A549 (cell line): ENCODE measurements around the gene LRCOL1.

Source experiments
- BHLHE40 ChIP-seq: IDR thresholded peaks from 2 replicates; pipeline ENCODE4 v1.6.1; 2012; ENCODE audit warnings: low read depth, low read length, inconsistent platforms
- EP300 ChIP-seq, 2 experiments: fragments of >200 bp; sonication (Bioruptor Twin); formaldehyde crosslinking; IDR thresholded peaks; 2 replicates in 1 of 2; 3 replicates in 1 of 2; pipeline ENCODE4 v1.6.1; 2016 to 2017
- HDAC2 ChIP-seq: fragments of 200-600 bp; sonication (generic); IDR thresholded peaks from 2 replicates; pipeline ENCODE4 v1.6.1; 2016
- HEYL ChIP-seq: fragments of 250-450 bp; sonication (Bioruptor Pico); IDR thresholded peaks from 2 replicates; pipeline ENCODE4 v1.8.0; 2021; ENCODE audit warnings: mild to moderate bottlenecking, moderate library complexity
- MYC ChIP-seq: IDR thresholded peaks from 2 replicates; pipeline ENCODE4 v1.6.1; 2012; ENCODE audit warnings: mild to moderate bottlenecking, inconsistent platforms, low read length, improper control_type of control experiment, borderline replicate concordance
- POLR2A ChIP-seq: IDR thresholded peaks from 2 replicates; pipeline ENCODE4 v1.6.1; 2012; ENCODE audit warnings: mild to moderate bottlenecking, low read length
- POLR2AphosphoS2 ChIP-seq: conservative IDR thresholded peaks from 2 replicates; pipeline ENCODE4 v1.6.1; 2012; ENCODE audit warnings: low read length, improper control_type of control experiment, inconsistent platforms
- RCOR1 ChIP-seq: fragments of 150-350 bp; IDR thresholded peaks from 2 replicates; pipeline ENCODE4 v1.6.1; 2014; ENCODE audit warnings: antibody characterized with exemption, low read length, low read depth
- RFX5 ChIP-seq: fragments of 450-650 bp; IDR thresholded peaks from 2 replicates; pipeline ENCODE4 v1.7.1; 2014; ENCODE audit warnings: antibody characterized with exemption, mild to moderate bottlenecking, moderate library complexity
- ZFP36 ChIP-seq: fragments of 450-650 bp; IDR thresholded peaks from 2 replicates; pipeline ENCODE4 v1.6.1; 2014; ENCODE audit warnings: borderline replicate concordance; ENCODE audit not compliant: partially characterized antibody
- TF ChIP-seq, protein P1 (sequence below): fragments of >200 bp; sonication (Bioruptor Twin); formaldehyde crosslinking; IDR thresholded peaks from 3 replicates; pipeline ENCODE4 v1.5.1; 2016
- TF ChIP-seq, protein P2 (sequence below): fragments of 150-350 bp; IDR thresholded peaks from 2 replicates; pipeline ENCODE4 v1.6.1; 2014; ENCODE audit warnings: low read depth, mild to moderate bottlenecking, low read length
- TF ChIP-seq, protein P3 (sequence below): IDR thresholded peaks from 2 replicates; pipeline ENCODE4 v1.6.1; 2012
- TF ChIP-seq, protein P4 (sequence below): fragments of 200-600 bp; sonication (generic); IDR thresholded peaks from 2 replicates; pipeline ENCODE4 v1.6.1; 2016; ENCODE audit warnings: antibody characterized with exemption, mild to moderate bottlenecking, moderate library complexity

GRCh38 chr12:132611620-132612019 lies 1.2 kb upstream of the LRCOL1 start:
- TF ChIP-seq EP300 (IDR thresholded peaks at IDR 0.05) (no peak), ZFP36 (no peak), POLR2A (no peak), POLR2AphosphoS2 (no peak), MYC (no peak), RCOR1 (no peak), HEYL (CRISPR knock-in tag) (no peak), RFX5 (no peak), BHLHE40 (no peak), HDAC2 (no peak)
- TF ChIP-seq, protein P1, sequence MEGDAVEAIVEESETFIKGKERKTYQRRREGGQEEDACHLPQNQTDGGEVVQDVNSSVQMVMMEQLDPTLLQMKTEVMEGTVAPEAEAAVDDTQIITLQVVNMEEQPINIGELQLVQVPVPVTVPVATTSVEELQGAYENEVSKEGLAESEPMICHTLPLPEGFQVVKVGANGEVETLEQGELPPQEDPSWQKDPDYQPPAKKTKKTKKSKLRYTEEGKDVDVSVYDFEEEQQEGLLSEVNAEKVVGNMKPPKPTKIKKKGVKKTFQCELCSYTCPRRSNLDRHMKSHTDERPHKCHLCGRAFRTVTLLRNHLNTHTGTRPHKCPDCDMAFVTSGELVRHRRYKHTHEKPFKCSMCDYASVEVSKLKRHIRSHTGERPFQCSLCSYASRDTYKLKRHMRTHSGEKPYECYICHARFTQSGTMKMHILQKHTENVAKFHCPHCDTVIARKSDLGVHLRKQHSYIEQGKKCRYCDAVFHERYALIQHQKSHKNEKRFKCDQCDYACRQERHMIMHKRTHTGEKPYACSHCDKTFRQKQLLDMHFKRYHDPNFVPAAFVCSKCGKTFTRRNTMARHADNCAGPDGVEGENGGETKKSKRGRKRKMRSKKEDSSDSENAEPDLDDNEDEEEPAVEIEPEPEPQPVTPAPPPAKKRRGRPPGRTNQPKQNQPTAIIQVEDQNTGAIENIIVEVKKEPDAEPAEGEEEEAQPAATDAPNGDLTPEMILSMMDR = no peak
- TF ChIP-seq, protein P2, sequence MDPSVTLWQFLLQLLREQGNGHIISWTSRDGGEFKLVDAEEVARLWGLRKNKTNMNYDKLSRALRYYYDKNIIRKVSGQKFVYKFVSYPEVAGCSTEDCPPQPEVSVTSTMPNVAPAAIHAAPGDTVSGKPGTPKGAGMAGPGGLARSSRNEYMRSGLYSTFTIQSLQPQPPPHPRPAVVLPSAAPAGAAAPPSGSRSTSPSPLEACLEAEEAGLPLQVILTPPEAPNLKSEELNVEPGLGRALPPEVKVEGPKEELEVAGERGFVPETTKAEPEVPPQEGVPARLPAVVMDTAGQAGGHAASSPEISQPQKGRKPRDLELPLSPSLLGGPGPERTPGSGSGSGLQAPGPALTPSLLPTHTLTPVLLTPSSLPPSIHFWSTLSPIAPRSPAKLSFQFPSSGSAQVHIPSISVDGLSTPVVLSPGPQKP = no peak
- TF ChIP-seq, protein P3, sequence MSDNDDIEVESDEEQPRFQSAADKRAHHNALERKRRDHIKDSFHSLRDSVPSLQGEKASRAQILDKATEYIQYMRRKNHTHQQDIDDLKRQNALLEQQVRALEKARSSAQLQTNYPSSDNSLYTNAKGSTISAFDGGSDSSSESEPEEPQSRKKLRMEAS = no peak
- TF ChIP-seq, protein P4, sequence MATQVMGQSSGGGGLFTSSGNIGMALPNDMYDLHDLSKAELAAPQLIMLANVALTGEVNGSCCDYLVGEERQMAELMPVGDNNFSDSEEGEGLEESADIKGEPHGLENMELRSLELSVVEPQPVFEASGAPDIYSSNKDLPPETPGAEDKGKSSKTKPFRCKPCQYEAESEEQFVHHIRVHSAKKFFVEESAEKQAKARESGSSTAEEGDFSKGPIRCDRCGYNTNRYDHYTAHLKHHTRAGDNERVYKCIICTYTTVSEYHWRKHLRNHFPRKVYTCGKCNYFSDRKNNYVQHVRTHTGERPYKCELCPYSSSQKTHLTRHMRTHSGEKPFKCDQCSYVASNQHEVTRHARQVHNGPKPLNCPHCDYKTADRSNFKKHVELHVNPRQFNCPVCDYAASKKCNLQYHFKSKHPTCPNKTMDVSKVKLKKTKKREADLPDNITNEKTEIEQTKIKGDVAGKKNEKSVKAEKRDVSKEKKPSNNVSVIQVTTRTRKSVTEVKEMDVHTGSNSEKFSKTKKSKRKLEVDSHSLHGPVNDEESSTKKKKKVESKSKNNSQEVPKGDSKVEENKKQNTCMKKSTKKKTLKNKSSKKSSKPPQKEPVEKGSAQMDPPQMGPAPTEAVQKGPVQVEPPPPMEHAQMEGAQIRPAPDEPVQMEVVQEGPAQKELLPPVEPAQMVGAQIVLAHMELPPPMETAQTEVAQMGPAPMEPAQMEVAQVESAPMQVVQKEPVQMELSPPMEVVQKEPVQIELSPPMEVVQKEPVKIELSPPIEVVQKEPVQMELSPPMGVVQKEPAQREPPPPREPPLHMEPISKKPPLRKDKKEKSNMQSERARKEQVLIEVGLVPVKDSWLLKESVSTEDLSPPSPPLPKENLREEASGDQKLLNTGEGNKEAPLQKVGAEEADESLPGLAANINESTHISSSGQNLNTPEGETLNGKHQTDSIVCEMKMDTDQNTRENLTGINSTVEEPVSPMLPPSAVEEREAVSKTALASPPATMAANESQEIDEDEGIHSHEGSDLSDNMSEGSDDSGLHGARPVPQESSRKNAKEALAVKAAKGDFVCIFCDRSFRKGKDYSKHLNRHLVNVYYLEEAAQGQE = no peak
